Lower leg skin (tissue), 3 donors: ENCODE data around the gene AUTS2.

Source experiments
- POLR2A ChIP-seq, 2 donors: fragments of 450-650 bp; IDR thresholded peaks; one replicate each; pipeline ENCODE4 v1.6.1; 2016 to 2017; ENCODE audit warnings: antibody characterized with exemption in 2 of 2, mild to moderate bottlenecking in 1 of 2, moderate library complexity in 1 of 2
- TF ChIP-seq, protein P1 (sequence below), 3 donors: fragments of 450-650 bp; IDR thresholded peaks; one replicate each; pipeline ENCODE4 v1.5.1; 2016; ENCODE audit warnings: antibody characterized with exemption in 3 of 3, mild to moderate bottlenecking in 3 of 3, moderate library complexity in 2 of 3

DNA sequence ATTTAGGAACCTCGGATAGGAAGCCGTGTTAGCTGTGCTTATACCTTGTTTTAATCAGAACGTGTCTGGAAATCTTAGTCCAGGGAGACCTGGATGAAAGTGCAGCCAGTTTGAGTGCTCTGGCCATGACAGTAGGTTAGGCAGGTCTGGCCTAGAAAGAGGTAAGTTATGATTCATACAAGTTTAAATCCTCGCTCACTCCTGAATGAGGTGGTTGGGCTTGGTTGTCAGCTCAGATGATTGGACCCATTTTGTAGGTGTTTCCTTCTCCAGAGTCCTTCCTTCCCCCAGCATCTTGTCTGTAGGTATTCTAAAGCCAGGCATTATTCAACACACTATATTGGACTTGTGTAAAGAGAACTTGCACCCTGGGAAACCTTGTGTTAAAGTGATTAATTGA lies 971.8 kb downstream of the AUTS2 start:
- TF ChIP-seq, protein P1, sequence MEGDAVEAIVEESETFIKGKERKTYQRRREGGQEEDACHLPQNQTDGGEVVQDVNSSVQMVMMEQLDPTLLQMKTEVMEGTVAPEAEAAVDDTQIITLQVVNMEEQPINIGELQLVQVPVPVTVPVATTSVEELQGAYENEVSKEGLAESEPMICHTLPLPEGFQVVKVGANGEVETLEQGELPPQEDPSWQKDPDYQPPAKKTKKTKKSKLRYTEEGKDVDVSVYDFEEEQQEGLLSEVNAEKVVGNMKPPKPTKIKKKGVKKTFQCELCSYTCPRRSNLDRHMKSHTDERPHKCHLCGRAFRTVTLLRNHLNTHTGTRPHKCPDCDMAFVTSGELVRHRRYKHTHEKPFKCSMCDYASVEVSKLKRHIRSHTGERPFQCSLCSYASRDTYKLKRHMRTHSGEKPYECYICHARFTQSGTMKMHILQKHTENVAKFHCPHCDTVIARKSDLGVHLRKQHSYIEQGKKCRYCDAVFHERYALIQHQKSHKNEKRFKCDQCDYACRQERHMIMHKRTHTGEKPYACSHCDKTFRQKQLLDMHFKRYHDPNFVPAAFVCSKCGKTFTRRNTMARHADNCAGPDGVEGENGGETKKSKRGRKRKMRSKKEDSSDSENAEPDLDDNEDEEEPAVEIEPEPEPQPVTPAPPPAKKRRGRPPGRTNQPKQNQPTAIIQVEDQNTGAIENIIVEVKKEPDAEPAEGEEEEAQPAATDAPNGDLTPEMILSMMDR (IDR thresholded peaks at IDR 0.05): no peak
- no peak for TF ChIP-seq POLR2A (IDR thresholded peaks at IDR 0.05)
